GM23338 (cell line): ENCODE data around the gene SSU72. TPM values are rescaled to one million over a fixed set of nuclear protein-coding genes. Genes with fewer than 3 reads are reported as not detected.

Source experiments
- ATAC-seq: fragments of 200-7000 bp; cut with Tn5 transposase; 3 replicates; pipeline ENCODE4 v1.9.1; 2020
- DNase-seq: peaks from one replicate; pipeline ENCODE4 v3.0.0-alpha.2; 2015; ENCODE audit warnings: low spot score
- H2AFZ ChIP-seq: fragments of 200-600 bp; sonication (generic); 2 replicates; pipeline ENCODE4 v1.8.0; 2016; ENCODE audit warnings: antibody characterized with exemption, mild to moderate bottlenecking, moderate library complexity
- H3F3A ChIP-seq: fragments of 200-600 bp; sonication (generic); replicated peaks from 2 replicates; pipeline ENCODE4 v1.8.0; 2017; ENCODE audit warnings: antibody characterized with exemption, mixed run types, low read depth
- H3K27ac ChIP-seq: fragments of 200-600 bp; sonication (generic); 2 replicates; pipeline ENCODE4 v1.6.1; 2016; ENCODE audit warnings: low read depth
- H3K27me3 ChIP-seq: fragments of 200-600 bp; sonication (generic); 2 replicates; pipeline ENCODE4 v1.8.0; 2016; ENCODE audit warnings: mild to moderate bottlenecking, mixed run types, moderate library complexity; ENCODE audit not compliant: insufficient read depth
- H3K36me3 ChIP-seq: fragments of 200-600 bp; sonication (generic); 2 replicates; pipeline ENCODE4 v1.8.0; 2016; ENCODE audit warnings: mild to moderate bottlenecking; ENCODE audit not compliant: insufficient read depth
- H3K4me1 ChIP-seq: fragments of 200-600 bp; sonication (generic); 2 replicates; pipeline ENCODE4 v1.8.0; 2016; ENCODE audit warnings: mild to moderate bottlenecking, moderate library complexity; ENCODE audit not compliant: insufficient read depth
- H3K4me2 ChIP-seq: fragments of 200-600 bp; sonication (generic); 2 replicates; pipeline ENCODE4 v1.7.1; 2017; ENCODE audit warnings: mixed run types
- H3K4me3 ChIP-seq: fragments of 200-600 bp; sonication (generic); 2 replicates; pipeline ENCODE4 v1.6.1; 2016; ENCODE audit warnings: mixed run types
- H3K79me2 ChIP-seq: fragments of 200-600 bp; sonication (generic); replicated peaks from 2 replicates; pipeline ENCODE4 v1.8.0; 2017; ENCODE audit warnings: mild to moderate bottlenecking; ENCODE audit not compliant: insufficient read depth
- H3K9me2 ChIP-seq: fragments of 200-600 bp; sonication (generic); 2 replicates; pipeline ENCODE4 v1.8.0; 2017; ENCODE audit not compliant: insufficient read depth
- H4K20me1 ChIP-seq: fragments of 200-600 bp; sonication (generic); replicated peaks from 2 replicates; pipeline ENCODE4 v1.8.0; 2017; ENCODE audit warnings: mild to moderate bottlenecking; ENCODE audit not compliant: insufficient read depth
- H3K27ac Mint-ChIP-seq: 2 replicates; pipeline ENCODE4 v1.8.0; 2020; ENCODE audit warnings: inconsistent platforms, mild to moderate bottlenecking, moderate library complexity, mixed read lengths
- H3K27me3 Mint-ChIP-seq: 3 replicates; pipeline ENCODE4 v1.8.0; 2022; ENCODE audit warnings: low read depth, mild to moderate bottlenecking, moderate library complexity, mixed read lengths, inconsistent platforms; ENCODE audit not compliant: insufficient read depth, poor library complexity
- H3K36me3 Mint-ChIP-seq: 3 replicates; pipeline ENCODE4 v1.8.0; 2021; ENCODE audit warnings: low read depth, mild to moderate bottlenecking, inconsistent platforms, moderate library complexity, mixed read lengths
- H3K4me1 Mint-ChIP-seq: 3 replicates; pipeline ENCODE4 v1.8.0; 2020; ENCODE audit warnings: mild to moderate bottlenecking, inconsistent platforms, mixed read lengths
- H3K4me3 Mint-ChIP-seq: 3 replicates; pipeline ENCODE4 v1.8.0; 2021; ENCODE audit warnings: moderate library complexity, mild to moderate bottlenecking, inconsistent platforms, mixed read lengths
- H3K9me3 Mint-ChIP-seq: 3 replicates; pipeline ENCODE4 v1.8.0; 2020; ENCODE audit warnings: moderate library complexity, mild to moderate bottlenecking, inconsistent platforms, mixed read lengths
- EZH2phosphoT487 ChIP-seq: fragments of 200-600 bp; sonication (generic); IDR thresholded peaks from one replicate; pipeline ENCODE4 v1.8.1; 2018; ENCODE audit warnings: antibody characterized with exemption; ENCODE audit not compliant: unreplicated experiment
- JUNB ChIP-seq: IDR thresholded peaks from one replicate; pipeline ENCODE4 v1.6.1; 2016; ENCODE audit warnings: antibody characterized with exemption; ENCODE audit not compliant: unreplicated experiment
- NANOG ChIP-seq: IDR thresholded peaks from 2 replicates; pipeline ENCODE4 v1.6.1; 2016; ENCODE audit warnings: antibody characterized with exemption, borderline replicate concordance
- STAT1 ChIP-seq: IDR thresholded peaks from one replicate; pipeline ENCODE4 v1.6.1; 2016; ENCODE audit warnings: antibody characterized with exemption; ENCODE audit not compliant: unreplicated experiment
- ZNF114 ChIP-seq: fragments of 250-450 bp; sonication (Bioruptor Pico); IDR thresholded peaks from 2 replicates; pipeline ENCODE4 v1.5.0; 2020; ENCODE audit warnings: mild to moderate bottlenecking, moderate library complexity
- ZNF331 ChIP-seq: fragments of 250-450 bp; sonication (Bioruptor Pico); IDR thresholded peaks from 2 replicates; pipeline ENCODE4 v1.5.0; 2020; ENCODE audit warnings: low read depth, mild to moderate bottlenecking, moderate library complexity
- polyA plus RNA-seq: library from polyadenylated mRNA; unstranded; fragments of >200 nt; fragmentation: Nextera tagmentation; extraction: Ambion mirVana; gene quantifications from 2 replicates; pipeline ENCODE4 v1.2.1, GENCODE V29; 2016
- total RNA-seq: library from RNA; depleted of rRNA; stranded (reverse); fragments of >200 nt; shearing (Covaris generic); gene quantifications from 2 replicates; pipeline ENCODE4 v1.2.3, GENCODE V29; 2014
- TF ChIP-seq, protein P1 (sequence below), 2 experiments: fragments of 200-600 bp in 1 of 2; sonication (generic) in 1 of 2; conservative IDR thresholded peaks; 2 replicates each; pipeline versions ENCODE4 v1.5.1 to v1.6.1; 2016 to 2017; ENCODE audit warnings: antibody characterized with exemption in 2 of 2, low read depth in 2 of 2, mild to moderate bottlenecking in 2 of 2, moderate library complexity in 1 of 2
- TF ChIP-seq, protein P2 (sequence below): IDR thresholded peaks from 2 replicates; pipeline ENCODE4 v1.6.1; 2016; ENCODE audit warnings: antibody characterized with exemption
- TF ChIP-seq, protein P3 (sequence below): fragments of 250-450 bp; sonication (Bioruptor Pico); IDR thresholded peaks from 2 replicates; pipeline ENCODE4 v1.5.0; 2020; ENCODE audit warnings: mild to moderate bottlenecking, moderate library complexity

The SSU72 gene
- total and polyA plus RNA-seq, 2 experiments from 2014 or later = 148 to 248 TPM

DNA sequence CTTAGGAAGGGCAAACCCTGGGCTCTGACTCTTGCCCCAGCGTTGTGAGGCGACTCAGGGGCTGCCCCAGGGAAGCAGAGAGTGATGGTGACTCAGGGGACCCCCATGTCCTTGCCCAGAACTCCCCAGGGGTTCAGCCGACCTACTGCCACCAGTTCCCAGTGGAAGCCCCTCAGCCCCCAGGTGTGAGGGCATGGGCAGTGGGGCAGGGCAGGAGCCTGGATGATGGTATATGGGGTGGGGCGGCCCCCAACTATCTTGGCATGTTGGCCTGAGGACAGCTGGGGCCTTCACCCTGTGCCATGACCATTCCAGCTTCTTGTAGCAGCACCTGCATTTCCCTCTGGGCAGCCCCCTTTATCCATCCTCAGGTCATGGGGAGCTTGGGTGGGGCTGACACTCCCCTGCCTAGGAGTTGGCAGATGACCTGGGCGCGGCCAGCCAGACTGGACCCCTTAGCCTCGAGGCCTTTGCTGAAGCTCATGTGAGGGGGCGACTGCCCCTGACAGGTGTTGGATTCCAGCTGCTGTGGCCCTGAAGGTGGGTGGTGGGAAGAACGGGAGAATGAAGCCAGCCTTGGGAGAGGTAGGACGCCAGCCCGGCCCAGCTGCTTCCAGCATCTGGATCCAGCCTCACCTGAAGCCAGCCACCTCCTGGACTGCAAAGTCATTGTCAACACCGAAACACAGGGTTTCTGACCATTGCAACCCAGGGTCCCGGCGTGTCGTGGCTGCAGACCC lies 27.1 kb upstream of the SSU72 start (continued):
- TF ChIP-seq, protein P1, sequence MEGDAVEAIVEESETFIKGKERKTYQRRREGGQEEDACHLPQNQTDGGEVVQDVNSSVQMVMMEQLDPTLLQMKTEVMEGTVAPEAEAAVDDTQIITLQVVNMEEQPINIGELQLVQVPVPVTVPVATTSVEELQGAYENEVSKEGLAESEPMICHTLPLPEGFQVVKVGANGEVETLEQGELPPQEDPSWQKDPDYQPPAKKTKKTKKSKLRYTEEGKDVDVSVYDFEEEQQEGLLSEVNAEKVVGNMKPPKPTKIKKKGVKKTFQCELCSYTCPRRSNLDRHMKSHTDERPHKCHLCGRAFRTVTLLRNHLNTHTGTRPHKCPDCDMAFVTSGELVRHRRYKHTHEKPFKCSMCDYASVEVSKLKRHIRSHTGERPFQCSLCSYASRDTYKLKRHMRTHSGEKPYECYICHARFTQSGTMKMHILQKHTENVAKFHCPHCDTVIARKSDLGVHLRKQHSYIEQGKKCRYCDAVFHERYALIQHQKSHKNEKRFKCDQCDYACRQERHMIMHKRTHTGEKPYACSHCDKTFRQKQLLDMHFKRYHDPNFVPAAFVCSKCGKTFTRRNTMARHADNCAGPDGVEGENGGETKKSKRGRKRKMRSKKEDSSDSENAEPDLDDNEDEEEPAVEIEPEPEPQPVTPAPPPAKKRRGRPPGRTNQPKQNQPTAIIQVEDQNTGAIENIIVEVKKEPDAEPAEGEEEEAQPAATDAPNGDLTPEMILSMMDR (conservative IDR thresholded peaks at IDR 0.05; ENCODE audit: low read depth in 2 of 2) = no peak
- TF ChIP-seq, protein P2, sequence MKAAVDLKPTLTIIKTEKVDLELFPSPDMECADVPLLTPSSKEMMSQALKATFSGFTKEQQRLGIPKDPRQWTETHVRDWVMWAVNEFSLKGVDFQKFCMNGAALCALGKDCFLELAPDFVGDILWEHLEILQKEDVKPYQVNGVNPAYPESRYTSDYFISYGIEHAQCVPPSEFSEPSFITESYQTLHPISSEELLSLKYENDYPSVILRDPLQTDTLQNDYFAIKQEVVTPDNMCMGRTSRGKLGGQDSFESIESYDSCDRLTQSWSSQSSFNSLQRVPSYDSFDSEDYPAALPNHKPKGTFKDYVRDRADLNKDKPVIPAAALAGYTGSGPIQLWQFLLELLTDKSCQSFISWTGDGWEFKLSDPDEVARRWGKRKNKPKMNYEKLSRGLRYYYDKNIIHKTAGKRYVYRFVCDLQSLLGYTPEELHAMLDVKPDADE = no peak
- TF ChIP-seq EZH2phosphoT487 = no peak
- TF ChIP-seq ZNF331 (CRISPR knock-in tag) = no peak
- no peak for TF ChIP-seq STAT1
- no peak for TF ChIP-seq JUNB
- TF ChIP-seq ZNF114 (CRISPR knock-in tag) = no peak
- TF ChIP-seq NANOG = no peak

DNA sequence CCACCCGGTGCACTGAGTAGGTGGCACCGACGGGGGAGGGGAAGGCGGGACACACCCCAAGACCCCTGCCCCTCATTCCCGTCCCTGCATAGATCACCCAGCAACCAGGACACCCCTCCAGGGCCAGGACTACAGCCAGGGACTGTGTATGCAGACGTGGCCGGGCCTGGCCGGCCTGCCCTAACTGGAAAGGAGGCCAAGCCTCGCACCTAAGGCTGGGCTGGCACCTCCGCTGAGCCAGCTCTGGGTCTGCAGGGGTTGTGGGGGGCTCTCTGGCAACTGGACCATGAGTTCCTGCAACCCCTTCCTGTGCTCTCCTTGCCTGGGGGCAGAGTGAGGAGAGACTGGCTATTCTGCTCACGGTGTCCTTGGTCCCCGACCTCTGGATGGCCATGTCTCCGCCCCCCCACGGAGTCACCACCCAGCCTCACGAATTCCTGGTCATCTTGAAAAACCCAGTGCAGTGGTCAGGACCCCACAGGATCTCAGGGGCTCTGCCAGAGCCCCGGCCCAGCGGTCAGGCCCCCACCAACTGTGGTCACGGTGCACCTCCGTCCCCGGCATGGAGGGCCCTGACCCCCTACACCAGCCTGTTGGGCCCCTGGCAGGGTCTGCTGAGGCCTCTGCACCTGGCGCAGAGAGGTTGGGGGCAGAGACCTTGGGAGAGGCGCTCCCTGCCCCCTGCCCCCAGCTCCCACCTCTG lies 26.3 kb upstream of the SSU72 start:
- Mint-ChIP-seq H3K9me3 (no peaks in the 10 kb centered on the region), H3K4me3 (peak overlapping the region; percentile 64), H3K36me3 (no peaks in the 10 kb centered on the region), H3K27ac (no peak overlapping the region), H3K27me3 (peaks cover 48% of the 10 kb centered on the region), H3K4me1 (peaks cover 11% of the 10 kb centered on the region; the same call in 2 of the 3 replicates)
- peak overlapping the region; percentile 80 for H3K4me2 ChIP-seq
- no peak overlapping the region for H3K27ac ChIP-seq
- peaks cover 34% of the 10 kb centered on the region for H3K27me3 ChIP-seq
- DNase-seq (no peak), ATAC-seq (no peak)
- H3K9me2 ChIP-seq = no peaks in the 10 kb centered on the region
- H3K36me3 ChIP-seq = no peaks in the 10 kb centered on the region
- H2AFZ ChIP-seq = peak overlapping the region; percentile 86; the same call in 1 of the 2 replicates
- H3K4me3 ChIP-seq = peak overlapping the region; percentile 64; the same call in 1 of the 2 replicates
- H4K20me1 ChIP-seq = no peaks in the 10 kb centered on the region
- H3K4me1 ChIP-seq = no peaks in the 10 kb centered on the region; the same call in 1 of the 2 replicates
- no peaks in the 10 kb centered on the region for H3K79me2 ChIP-seq
- H3F3A ChIP-seq = peaks cover 5% of the 10 kb centered on the region; the same call in 1 of the 2 replicates
- TF ChIP-seq EZH2phosphoT487 (no peak), JUNB (no peak), ZNF331 (CRISPR knock-in tag) (no peak)
- TF ChIP-seq, protein P3, sequence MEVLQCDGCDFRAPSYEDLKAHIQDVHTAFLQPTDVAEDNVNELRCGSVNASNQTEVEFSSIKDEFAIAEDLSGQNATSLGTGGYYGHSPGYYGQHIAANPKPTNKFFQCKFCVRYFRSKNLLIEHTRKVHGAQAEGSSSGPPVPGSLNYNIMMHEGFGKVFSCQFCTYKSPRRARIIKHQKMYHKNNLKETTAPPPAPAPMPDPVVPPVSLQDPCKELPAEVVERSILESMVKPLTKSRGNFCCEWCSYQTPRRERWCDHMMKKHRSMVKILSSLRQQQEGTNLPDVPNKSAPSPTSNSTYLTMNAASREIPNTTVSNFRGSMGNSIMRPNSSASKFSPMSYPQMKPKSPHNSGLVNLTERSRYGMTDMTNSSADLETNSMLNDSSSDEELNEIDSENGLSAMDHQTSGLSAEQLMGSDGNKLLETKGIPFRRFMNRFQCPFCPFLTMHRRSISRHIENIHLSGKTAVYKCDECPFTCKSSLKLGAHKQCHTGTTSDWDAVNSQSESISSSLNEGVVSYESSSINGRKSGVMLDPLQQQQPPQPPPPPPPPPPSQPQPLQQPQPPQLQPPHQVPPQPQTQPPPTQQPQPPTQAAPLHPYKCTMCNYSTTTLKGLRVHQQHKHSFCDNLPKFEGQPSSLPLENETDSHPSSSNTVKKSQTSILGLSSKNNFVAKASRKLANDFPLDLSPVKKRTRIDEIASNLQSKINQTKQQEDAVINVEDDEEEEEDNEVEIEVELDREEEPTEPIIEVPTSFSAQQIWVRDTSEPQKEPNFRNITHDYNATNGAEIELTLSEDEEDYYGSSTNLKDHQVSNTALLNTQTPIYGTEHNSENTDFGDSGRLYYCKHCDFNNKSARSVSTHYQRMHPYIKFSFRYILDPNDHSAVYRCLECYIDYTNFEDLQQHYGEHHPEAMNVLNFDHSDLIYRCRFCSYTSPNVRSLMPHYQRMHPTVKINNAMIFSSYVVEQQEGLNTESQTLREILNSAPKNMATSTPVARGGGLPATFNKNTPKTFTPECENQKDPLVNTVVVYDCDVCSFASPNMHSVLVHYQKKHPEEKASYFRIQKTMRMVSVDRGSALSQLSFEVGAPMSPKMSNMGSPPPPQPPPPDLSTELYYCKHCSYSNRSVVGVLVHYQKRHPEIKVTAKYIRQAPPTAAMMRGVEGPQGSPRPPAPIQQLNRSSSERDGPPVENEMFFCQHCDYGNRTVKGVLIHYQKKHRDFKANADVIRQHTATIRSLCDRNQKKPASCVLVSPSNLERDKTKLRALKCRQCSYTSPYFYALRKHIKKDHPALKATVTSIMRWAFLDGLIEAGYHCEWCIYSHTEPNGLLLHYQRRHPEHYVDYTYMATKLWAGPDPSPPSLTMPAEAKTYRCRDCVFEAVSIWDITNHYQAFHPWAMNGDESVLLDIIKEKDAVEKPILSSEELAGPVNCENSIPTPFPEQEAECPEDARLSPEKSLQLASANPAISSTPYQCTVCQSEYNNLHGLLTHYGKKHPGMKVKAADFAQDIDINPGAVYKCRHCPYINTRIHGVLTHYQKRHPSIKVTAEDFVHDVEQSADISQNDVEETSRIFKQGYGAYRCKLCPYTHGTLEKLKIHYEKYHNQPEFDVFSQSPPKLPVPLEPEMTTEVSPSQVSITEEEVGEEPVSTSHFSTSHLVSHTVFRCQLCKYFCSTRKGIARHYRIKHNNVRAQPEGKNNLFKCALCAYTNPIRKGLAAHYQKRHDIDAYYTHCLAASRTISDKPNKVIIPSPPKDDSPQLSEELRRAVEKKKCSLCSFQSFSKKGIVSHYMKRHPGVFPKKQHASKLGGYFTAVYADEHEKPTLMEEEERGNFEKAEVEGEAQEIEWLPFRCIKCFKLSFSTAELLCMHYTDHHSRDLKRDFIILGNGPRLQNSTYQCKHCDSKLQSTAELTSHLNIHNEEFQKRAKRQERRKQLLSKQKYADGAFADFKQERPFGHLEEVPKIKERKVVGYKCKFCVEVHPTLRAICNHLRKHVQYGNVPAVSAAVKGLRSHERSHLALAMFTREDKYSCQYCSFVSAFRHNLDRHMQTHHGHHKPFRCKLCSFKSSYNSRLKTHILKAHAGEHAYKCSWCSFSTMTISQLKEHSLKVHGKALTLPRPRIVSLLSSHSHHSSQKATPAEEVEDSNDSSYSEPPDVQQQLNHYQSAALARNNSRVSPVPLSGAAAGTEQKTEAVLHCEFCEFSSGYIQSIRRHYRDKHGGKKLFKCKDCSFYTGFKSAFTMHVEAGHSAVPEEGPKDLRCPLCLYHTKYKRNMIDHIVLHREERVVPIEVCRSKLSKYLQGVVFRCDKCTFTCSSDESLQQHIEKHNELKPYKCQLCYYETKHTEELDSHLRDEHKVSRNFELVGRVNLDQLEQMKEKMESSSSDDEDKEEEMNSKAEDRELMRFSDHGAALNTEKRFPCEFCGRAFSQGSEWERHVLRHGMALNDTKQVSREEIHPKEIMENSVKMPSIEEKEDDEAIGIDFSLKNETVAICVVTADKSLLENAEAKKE = no peak
- TF ChIP-seq, protein P1 (conservative IDR thresholded peaks at IDR 0.05; ENCODE audit: low read depth in 2 of 2) = no peak
